Right lobe of liver (tissue), 4 donors: ENCODE measurements around the gene BANK1.

Source experiments
- POLR2A ChIP-seq: fragments of 450-650 bp; IDR thresholded peaks from one replicate; pipeline ENCODE4 v1.6.1; 2017; ENCODE audit warnings: antibody characterized with exemption, mild to moderate bottlenecking
- TF ChIP-seq, protein P1 (sequence below), 4 donors: fragments of 200-600 bp in 3 of 4; fragments of 450-650 bp in 1 of 4; IDR thresholded peaks; one replicate each; pipeline versions ENCODE4 v1.5.1 to v1.8.0; 2016 to 2022; ENCODE audit warnings: antibody characterized with exemption in 4 of 4, mild to moderate bottlenecking in 2 of 4
- donor health status: DM: no; HTN: no; CAD: no.
- donor health status: DM: no; HTN: no; CAD: no.
- donor health status: DM: no; HTN: yes; CAD: no.

DNA sequence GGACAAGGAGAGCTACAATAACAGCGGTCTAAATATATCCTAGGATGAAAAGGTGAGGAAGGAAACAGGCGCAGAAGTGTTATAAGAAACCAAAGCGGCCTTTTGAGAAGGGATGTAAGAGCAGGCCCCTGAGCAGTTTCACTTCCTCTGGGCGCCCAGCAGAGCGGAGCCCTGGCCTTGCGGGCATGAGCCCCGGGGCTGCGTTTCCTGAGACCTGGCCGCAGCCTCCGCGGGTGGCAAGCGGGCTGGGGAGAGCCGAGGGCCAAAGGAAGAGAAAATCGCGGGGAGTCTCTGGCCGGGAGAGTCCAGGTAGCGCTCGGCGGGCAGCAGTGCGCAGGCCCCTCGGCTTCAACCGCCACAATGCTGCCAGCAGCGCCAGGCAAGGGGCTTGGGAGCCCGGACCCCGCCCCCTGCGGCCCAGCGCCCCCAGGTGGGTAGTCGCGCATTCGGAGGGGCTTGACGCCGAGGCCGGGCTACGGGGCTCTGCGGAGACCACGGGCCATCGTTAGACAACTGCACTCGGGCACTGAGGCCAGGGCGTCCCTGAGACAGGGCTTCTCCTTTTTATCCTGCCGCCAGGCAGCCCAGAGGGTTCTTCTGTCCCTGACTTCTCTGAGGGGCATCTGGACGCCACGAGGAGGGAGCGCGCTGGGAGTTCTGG is at the start of gene BANK1:
- TF ChIP-seq, protein P1, sequence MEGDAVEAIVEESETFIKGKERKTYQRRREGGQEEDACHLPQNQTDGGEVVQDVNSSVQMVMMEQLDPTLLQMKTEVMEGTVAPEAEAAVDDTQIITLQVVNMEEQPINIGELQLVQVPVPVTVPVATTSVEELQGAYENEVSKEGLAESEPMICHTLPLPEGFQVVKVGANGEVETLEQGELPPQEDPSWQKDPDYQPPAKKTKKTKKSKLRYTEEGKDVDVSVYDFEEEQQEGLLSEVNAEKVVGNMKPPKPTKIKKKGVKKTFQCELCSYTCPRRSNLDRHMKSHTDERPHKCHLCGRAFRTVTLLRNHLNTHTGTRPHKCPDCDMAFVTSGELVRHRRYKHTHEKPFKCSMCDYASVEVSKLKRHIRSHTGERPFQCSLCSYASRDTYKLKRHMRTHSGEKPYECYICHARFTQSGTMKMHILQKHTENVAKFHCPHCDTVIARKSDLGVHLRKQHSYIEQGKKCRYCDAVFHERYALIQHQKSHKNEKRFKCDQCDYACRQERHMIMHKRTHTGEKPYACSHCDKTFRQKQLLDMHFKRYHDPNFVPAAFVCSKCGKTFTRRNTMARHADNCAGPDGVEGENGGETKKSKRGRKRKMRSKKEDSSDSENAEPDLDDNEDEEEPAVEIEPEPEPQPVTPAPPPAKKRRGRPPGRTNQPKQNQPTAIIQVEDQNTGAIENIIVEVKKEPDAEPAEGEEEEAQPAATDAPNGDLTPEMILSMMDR (IDR thresholded peaks at IDR 0.05): peak in 2 of 4 donors; percentile 5 to 19
- TF ChIP-seq POLR2A: no peak
